BE2C (cell line): ENCODE data around the gene GGCT. TPM values are rescaled to one million over a fixed set of nuclear protein-coding genes. Genes with fewer than 3 reads are reported as not detected.

Source experiments
- DNase-seq: peaks from one replicate; pipeline ENCODE4 v3.0.0-alpha.2; 2020
- H3K27me3 ChIP-seq: fragments of 250-450 bp; sonication (Bioruptor Pico); 2 replicates; pipeline ENCODE4 v1.5.1; 2020; ENCODE audit warnings: mild to moderate bottlenecking
- H3K36me3 ChIP-seq: fragments of 250-450 bp; sonication (Bioruptor Pico); 2 replicates; pipeline ENCODE4 v1.5.1; 2020; ENCODE audit warnings: mild to moderate bottlenecking
- H3K4me1 ChIP-seq: fragments of 250-450 bp; sonication (Bioruptor Pico); 2 replicates; pipeline ENCODE4 v1.5.1; 2020
- H3K4me3 ChIP-seq: 2 replicates; pipeline ENCODE4 v1.5.1; 2011; ENCODE audit warnings: low read depth, low read length
- H3K9me3 ChIP-seq: fragments of 250-450 bp; sonication (Bioruptor Pico); 2 replicates; pipeline ENCODE4 v1.5.1; 2020
- CTCF ChIP-seq: IDR thresholded peaks from 2 replicates; pipeline ENCODE4 v1.5.1; 2012; ENCODE audit warnings: mild to moderate bottlenecking, low read depth, low read length
- polyA plus RNA-seq: library from polyadenylated mRNA; unstranded; fragments of >200 nt; gene quantifications from one replicate; pipeline ENCODE4 v1.2.1, GENCODE V29; 2012; ENCODE audit warnings: low read depth, missing spikeins; ENCODE audit not compliant: insufficient read length, insufficient read depth

GGCT gene
- polyA plus RNA-seq: 46.1 TPM

DNA sequence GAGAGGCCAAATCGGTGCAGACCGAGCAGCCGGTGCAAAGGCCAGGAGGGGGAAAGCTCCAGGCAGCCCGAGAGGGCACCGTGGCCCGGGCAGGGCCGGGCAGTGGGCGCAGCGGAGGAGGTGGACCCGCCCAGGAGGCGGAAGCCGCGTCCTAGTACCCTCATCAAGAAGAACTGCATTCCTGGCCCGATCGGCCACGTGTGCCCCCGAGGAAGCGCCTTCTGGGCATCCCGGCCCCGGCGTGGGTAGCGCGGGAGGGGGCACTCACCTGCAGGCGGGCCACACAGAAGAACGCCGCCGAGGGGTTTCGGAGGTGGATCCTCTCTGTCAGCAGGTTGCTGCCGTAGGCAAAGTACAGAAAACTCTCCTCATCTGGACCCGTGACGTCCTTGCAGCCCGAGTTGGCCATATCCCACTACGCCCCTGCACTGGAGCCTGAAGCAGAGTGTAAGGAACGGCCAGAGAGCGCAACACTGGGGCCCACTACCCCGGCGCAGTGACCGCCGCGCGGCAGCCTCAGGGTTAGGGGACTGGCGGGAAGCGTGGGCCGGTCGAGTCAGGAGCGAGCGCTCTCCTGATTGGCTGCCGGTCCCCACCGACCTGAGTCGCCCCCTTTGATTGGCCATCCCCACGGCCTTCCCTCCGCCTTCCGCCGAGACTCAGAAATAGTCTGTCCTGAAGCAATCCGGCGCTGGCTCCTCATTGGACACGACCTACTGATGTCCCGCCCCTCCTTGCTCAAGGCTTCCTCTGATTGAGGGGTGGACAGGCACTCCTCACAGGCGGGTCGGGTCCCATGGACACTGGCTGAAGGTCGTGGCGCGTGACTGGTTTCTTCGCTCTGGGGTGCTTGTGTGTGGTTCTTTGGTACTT, at the start of gene GGCT:
Gene GGCT, minus strand, starts transcription at position 529 of the 873 bp plus-strand sequence. Its CDS starts 120 bp downstream, at position 409.
- H3K36me3 ChIP-seq: peaks cover 7% of the 10 kb centered on the region
- DNase-seq: peak; percentile 99
- H3K4me1 ChIP-seq: peaks cover 1% of the 10 kb centered on the region
- TF ChIP-seq CTCF: no peak
- no peaks in the 10 kb centered on the region for H3K27me3 ChIP-seq
- H3K9me3 ChIP-seq: 0 out of 2 replicates have a peak, but pooled peaks cover 4% of the 10 kb centered on the region
- H3K4me3 ChIP-seq: peak within 1 kb of the TSS; percentile 96

- H3K27me3 ChIP-seq: no peaks in the 10 kb centered on the region
- no peaks in the 10 kb centered on the region for H3K9me3 ChIP-seq
- no peak for DNase-seq
- H3K36me3 ChIP-seq: no peaks in the 10 kb centered on the region
- no peak overlapping the region for H3K4me3 ChIP-seq
- peaks cover 15% of the 10 kb centered on the region for H3K4me1 ChIP-seq
- no peak; the same call in 1 of the 2 replicates for TF ChIP-seq CTCF
These were observed 48.9 kb upstream of the GGCT start for GRCh38 chr7:30553546-30553945.

DNA sequence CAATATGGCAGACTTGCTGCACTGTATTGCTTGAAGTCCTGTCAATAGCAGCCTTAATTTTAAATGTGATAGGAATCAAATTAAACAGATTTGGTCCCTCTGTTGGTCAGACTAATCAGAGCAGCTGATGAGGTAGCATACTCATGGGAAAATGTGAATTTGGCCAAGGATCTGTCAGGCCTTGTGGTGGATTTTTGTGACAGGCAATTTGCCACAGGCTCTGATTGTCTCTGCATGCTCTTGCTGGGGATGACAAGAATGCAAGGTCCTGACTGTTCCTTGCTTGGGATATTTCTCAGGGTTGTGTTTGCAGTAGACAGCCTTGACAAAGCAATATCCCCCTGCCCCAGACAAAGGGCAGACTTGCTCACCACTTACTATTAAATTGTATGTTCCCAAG, 48.5 kb upstream of the GGCT start:
- TF ChIP-seq CTCF: no peak
- Histone ChIP-seq H3K4me3 (no peak overlapping the region), H3K27me3 (no peaks in the 10 kb centered on the region), H3K4me1 (peaks cover 15% of the 10 kb centered on the region), H3K9me3 (no peaks in the 10 kb centered on the region), H3K36me3 (no peaks in the 10 kb centered on the region)
- DNase-seq: no peak

GRCh38 chr7:30552330-30552729, 47.7 kb upstream of the GGCT start:
- H3K36me3 ChIP-seq: no peaks in the 10 kb centered on the region
- no peaks in the 10 kb centered on the region for H3K27me3 ChIP-seq
- DNase-seq: no peak
- TF ChIP-seq CTCF: no peak
- H3K9me3 ChIP-seq: no peaks in the 10 kb centered on the region
- H3K4me1 ChIP-seq: peaks cover 15% of the 10 kb centered on the region
- no peak overlapping the region for H3K4me3 ChIP-seq

- Histone ChIP-seq H3K27me3 (no peaks in the 10 kb centered on the region), H3K9me3 (no peaks in the 10 kb centered on the region), H3K36me3 (no peaks in the 10 kb centered on the region), H3K4me3 (no peak overlapping the region), H3K4me1 (peaks cover 13% of the 10 kb centered on the region)
- peak; percentile 58 for DNase-seq
- no peak for TF ChIP-seq CTCF
These were observed 45.4 kb upstream of the GGCT start for GRCh38 chr7:30549931-30550493.

- Histone ChIP-seq H3K9me3 (no peaks in the 10 kb centered on the region), H3K36me3 (no peaks in the 10 kb centered on the region), H3K4me3 (no peak overlapping the region), H3K27me3 (no peaks in the 10 kb centered on the region), H3K4me1 (peaks cover 13% of the 10 kb centered on the region)
- DNase-seq: peak; percentile 75
- peak; percentile 89 for TF ChIP-seq CTCF
These were observed 44.2 kb upstream of the GGCT start for GRCh38 chr7:30548845-30549244.
